ENCODE data around the gene BLM.

BLM gene

DNA sequence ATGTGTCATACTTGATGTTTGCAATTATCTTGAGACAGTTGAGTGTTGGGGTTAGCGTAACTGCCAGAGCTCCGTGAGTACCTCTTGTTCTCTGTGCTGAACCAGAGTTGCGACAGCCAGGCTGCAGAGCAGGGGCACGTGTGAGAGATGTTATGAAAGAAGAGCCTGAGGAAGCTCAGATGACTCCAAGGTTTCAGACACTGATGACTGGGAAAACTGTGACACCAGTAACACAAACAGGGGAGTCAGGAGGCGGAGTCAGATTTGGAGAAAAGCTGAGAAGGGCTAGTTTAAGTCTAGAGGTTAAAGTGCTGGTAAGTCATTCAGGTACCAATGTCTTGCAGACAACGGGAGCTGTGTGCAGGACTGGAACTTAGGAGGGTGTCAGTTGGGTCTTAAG lies 45.0 kb downstream of the BLM start:
- TF ChIP-seq, protein P1, sequence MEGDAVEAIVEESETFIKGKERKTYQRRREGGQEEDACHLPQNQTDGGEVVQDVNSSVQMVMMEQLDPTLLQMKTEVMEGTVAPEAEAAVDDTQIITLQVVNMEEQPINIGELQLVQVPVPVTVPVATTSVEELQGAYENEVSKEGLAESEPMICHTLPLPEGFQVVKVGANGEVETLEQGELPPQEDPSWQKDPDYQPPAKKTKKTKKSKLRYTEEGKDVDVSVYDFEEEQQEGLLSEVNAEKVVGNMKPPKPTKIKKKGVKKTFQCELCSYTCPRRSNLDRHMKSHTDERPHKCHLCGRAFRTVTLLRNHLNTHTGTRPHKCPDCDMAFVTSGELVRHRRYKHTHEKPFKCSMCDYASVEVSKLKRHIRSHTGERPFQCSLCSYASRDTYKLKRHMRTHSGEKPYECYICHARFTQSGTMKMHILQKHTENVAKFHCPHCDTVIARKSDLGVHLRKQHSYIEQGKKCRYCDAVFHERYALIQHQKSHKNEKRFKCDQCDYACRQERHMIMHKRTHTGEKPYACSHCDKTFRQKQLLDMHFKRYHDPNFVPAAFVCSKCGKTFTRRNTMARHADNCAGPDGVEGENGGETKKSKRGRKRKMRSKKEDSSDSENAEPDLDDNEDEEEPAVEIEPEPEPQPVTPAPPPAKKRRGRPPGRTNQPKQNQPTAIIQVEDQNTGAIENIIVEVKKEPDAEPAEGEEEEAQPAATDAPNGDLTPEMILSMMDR (conservative IDR thresholded peaks at IDR 0.05; ENCODE audit: low read depth, low read length), result no peak
- H3K4me3 ChIP-seq (ENCODE audit: low read depth, low read length), result no peak overlapping the region
- peak; percentile 91 for DNase-seq (ENCODE audit: low read depth)

GRCh38 chr15:90763366-90764099 lies 46.4 kb downstream of the BLM start:
- H3K4me3 ChIP-seq (ENCODE audit: low read depth, low read length), result no peak overlapping the region
- TF ChIP-seq, protein P1 (conservative IDR thresholded peaks at IDR 0.05; ENCODE audit: low read depth, low read length), result no peak
- DNase-seq (ENCODE audit: low read depth), result no peak

GRCh38 chr15:90765531-90765930 lies 48.4 kb downstream of the BLM start:
- no peak for DNase-seq (ENCODE audit: low read depth)
- TF ChIP-seq, protein P1 (conservative IDR thresholded peaks at IDR 0.05; ENCODE audit: low read depth, low read length), result no peak

DNA sequence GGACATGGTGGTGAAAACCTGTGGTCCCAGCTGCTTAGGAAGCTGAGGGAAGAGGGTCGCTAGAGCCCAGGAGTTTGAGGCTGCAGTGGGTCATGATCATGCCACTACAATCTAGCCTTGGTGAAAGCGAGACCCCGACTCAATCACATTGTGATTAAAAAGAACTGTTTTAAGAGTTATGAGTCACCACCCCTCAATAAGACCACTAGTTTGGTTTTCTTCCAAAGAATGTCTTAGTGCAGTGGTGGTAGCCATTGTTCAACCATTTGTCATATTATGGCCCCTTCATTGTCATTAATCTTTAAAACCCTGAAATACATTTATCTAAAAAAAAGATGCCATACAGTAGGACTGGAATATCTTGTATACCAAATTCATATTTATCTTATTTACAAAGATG lies 48.8 kb downstream of the BLM start:
- no peak for DNase-seq (ENCODE audit: low read depth)
- TF ChIP-seq, protein P1 (conservative IDR thresholded peaks at IDR 0.05; ENCODE audit: low read depth, low read length), result no peak
- no peak overlapping the region for H3K4me3 ChIP-seq (ENCODE audit: low read depth, low read length)

More at GRCh38 chr15:90765531-90765930, 48.4 kb downstream of the BLM start:
- no peak overlapping the region for H3K4me3 ChIP-seq (ENCODE audit: low read depth, low read length)

- H3K4me3 ChIP-seq (ENCODE audit: low read depth, low read length), result no peak overlapping the region
- TF ChIP-seq, protein P1 (conservative IDR thresholded peaks at IDR 0.05; ENCODE audit: low read depth, low read length), result no peak
- no peak for DNase-seq (ENCODE audit: low read depth)
These were observed 52.2 kb downstream of the BLM start for GRCh38 chr15:90769375-90769774.

DNA sequence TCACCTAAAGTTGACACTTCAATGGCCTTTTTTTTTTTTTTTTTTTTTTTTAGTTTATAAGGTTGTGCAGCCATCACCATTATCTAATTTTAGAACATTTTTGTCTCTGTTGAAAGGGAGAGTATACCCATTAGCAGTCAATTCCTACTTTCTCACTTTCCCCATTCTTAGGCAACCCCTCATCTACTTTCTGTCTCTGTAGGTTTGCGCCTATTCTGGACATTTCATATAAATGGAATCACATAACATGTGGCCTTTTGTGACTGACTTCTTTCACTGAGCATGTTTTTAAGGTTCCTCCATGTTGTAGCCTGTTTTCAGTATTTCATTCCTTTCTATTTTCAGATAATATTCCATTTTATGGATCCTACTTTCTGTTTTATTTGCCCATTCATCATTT lies 56.3 kb downstream of the BLM start:
- H3K4me3 ChIP-seq (ENCODE audit: low read depth, low read length), result no peak overlapping the region
- no peak for DNase-seq (ENCODE audit: low read depth)
- TF ChIP-seq, protein P1 (conservative IDR thresholded peaks at IDR 0.05; ENCODE audit: low read depth, low read length), result no peak

All from choroid plexus epithelial cell (primary cell).